Mesendoderm (in vitro differentiated cells): ENCODE measurements around the gene NIPAL4. TPM values are rescaled to one million over a fixed set of nuclear protein-coding genes. Genes with fewer than 3 reads are reported as not detected.
"Not testable (repeated sequence)": the region's sequence is repeated elsewhere in the genome, so short reads cannot be mapped to it uniquely, and the experiment has no call there.

Experiments
- DNase-seq: peaks from one replicate; pipeline ENCODE4 v3.0.0; 2013
- H2AK5ac ChIP-seq: 2 replicates; pipeline ENCODE4 v1.6.1; 2013; ENCODE audit warnings: low read length, inconsistent platforms
- H2BK120ac ChIP-seq: 2 replicates; pipeline ENCODE4 v1.6.1; 2013; ENCODE audit warnings: low read depth, mild to moderate bottlenecking, low read length, moderate library complexity, mixed read lengths
- H2BK15ac ChIP-seq: replicated peaks from 2 replicates; pipeline ENCODE4 v1.6.1; 2013; ENCODE audit warnings: low read depth, mild to moderate bottlenecking, moderate library complexity
- H2BK5ac ChIP-seq: 2 replicates; pipeline ENCODE4 v1.6.1; 2013; ENCODE audit warnings: low read length, inconsistent platforms
- H3K18ac ChIP-seq: 2 replicates; pipeline ENCODE4 v1.6.1; 2013; ENCODE audit warnings: mild to moderate bottlenecking, low read length, mixed read lengths
- H3K23ac ChIP-seq: one replicate; pipeline ENCODE4 v1.6.1; 2013; ENCODE audit warnings: low read length
- H3K27ac ChIP-seq: 2 replicates; pipeline ENCODE4 v1.5.1; 2013; ENCODE audit warnings: low read depth, mild to moderate bottlenecking, inconsistent platforms, low read length, moderate library complexity
- H3K27me3 ChIP-seq: 2 replicates; pipeline ENCODE4 v1.6.1; 2013; ENCODE audit warnings: low read length, control low read depth, mild to moderate bottlenecking, inconsistent platforms; ENCODE audit not compliant: insufficient read depth, poor library complexity
- H3K36me3 ChIP-seq: 2 replicates; pipeline ENCODE4 v1.6.1; 2013; ENCODE audit warnings: low read length, inconsistent platforms; ENCODE audit not compliant: control insufficient read depth, insufficient read depth
- H3K4ac ChIP-seq: one replicate; pipeline ENCODE4 v1.6.1; 2013; ENCODE audit warnings: low read depth, mild to moderate bottlenecking, low read length, moderate library complexity
- H3K4me1 ChIP-seq: 2 replicates; pipeline ENCODE4 v1.6.1; 2013; ENCODE audit warnings: low read depth, low read length, inconsistent platforms; ENCODE audit not compliant: control insufficient read depth
- H3K4me2 ChIP-seq: 2 replicates; pipeline ENCODE4 v1.6.1; 2013; ENCODE audit warnings: low read length
- H3K4me3 ChIP-seq: 2 replicates; pipeline ENCODE4 v1.5.1; 2013; ENCODE audit warnings: mild to moderate bottlenecking, low read length
- H3K56ac ChIP-seq: one replicate; pipeline ENCODE4 v1.6.1; 2013; ENCODE audit warnings: low read length
- H3K79me1 ChIP-seq: 2 replicates; pipeline ENCODE4 v1.6.1; 2013; ENCODE audit warnings: low read length, inconsistent platforms
- H3K79me2 ChIP-seq: 2 replicates; pipeline ENCODE4 v1.6.1; 2013; ENCODE audit warnings: mild to moderate bottlenecking, low read length; ENCODE audit not compliant: control insufficient read depth, insufficient read depth
- H3K9ac ChIP-seq: 2 replicates; pipeline ENCODE4 v1.6.1; 2013; ENCODE audit warnings: low read length, inconsistent platforms
- H4K5ac ChIP-seq: one replicate; pipeline ENCODE4 v1.6.1; 2013; ENCODE audit warnings: low read length
- H4K8ac ChIP-seq: one replicate; pipeline ENCODE4 v1.6.1; 2013; ENCODE audit warnings: low read depth, mild to moderate bottlenecking, control low read depth, low read length, moderate library complexity
- WGBS: extraction: QIAGEN DNeasy Blood & Tissue Kit; methylation state at CpG from one replicate; pipeline ENCODE4 v1.1.7; 2013; ENCODE audit warnings: low lambda C conversion rate, missing lambda C conversion rate; ENCODE audit not compliant: insufficient coverage; ENCODE audit errors: extremely low coverage; 5-methylcytosine and 5-hydroxymethylcytosine counted together
- polyA plus RNA-seq, 2 experiments: library from polyadenylated mRNA; stranded (reverse); fragments of 200-250 nt; gene quantifications; one replicate each; pipeline ENCODE4 v1.2.3, GENCODE V29; 2013

NIPAL4 gene
- 0.77 TPM for polyA plus RNA-seq (2013, experiment 1 of 2)
- 0.84 TPM for polyA plus RNA-seq (2013, experiment 2 of 2)

DNA sequence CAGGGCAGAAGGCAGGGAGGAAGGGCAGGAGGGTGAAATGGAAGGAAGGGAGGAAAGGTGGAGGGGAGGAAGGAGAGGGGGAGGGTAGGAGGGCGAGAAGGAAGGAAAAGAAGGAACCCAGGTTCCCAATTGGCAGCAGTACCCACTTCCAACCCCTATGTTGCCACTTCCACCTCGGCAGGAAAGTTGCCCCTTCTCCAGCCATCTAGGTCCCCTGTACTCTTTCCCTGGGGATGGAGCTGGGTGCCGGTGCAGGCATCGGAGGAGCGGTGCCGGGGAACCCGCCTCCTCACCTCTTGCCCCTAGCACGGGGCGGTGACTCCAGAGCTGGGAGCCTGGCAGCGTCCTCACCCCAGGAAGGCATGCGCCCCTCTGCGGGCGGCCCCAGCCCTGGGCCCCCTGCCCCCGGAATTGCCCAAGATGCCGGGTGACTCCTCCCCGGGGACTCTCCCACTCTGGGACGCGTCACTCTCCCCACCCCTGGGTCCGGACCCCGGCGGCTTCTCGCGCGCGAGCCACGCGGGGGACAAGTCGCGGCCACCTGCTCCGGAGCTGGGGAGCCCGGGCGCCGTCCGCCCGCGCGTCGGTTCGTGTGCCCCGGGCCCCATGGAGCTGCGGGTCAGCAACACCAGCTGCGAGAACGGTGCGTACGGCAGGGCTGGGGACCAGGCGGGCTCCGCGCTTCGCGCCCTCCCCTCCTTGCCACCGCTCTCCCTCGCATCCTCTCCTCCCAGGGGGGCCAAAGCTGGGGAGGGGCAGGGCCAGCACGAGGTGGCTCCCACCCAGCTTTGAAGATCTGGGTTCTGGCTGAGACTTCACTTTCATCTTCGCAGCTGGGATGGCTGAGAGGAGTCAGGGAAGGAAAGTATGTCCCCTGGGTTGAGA, at the start of gene NIPAL4:
NIPAL4 (plus strand) TSS at position 499 of the 885 bp plus-strand sequence; CDS start at position 607, 108 bp downstream.
- H2AK5ac ChIP-seq = no peak within 1 kb of the TSS
- H3K79me2 ChIP-seq = no peaks in the 10 kb centered on the region
- peak within 1 kb of the TSS; percentile 33 for H3K18ac ChIP-seq
- H3K4me3 ChIP-seq = peak within 1 kb of the TSS; percentile 54
- H3K27ac ChIP-seq = no peak within 1 kb of the TSS
- no peak within 1 kb of the TSS for H2BK120ac ChIP-seq
- DNase-seq = peak; percentile 57
- H2BK5ac ChIP-seq = no peak within 1 kb of the TSS
- H3K4me2 ChIP-seq = peak within 1 kb of the TSS; percentile 75
- H3K9ac ChIP-seq = peak within 1 kb of the TSS; percentile 51
- H3K4me1 ChIP-seq = peaks cover 10% of the 10 kb centered on the region
- peaks cover 2% of the 10 kb centered on the region for H3K27me3 ChIP-seq
- H3K56ac ChIP-seq = peak within 1 kb of the TSS; percentile 67
- no peak within 1 kb of the TSS for H3K4ac ChIP-seq
- H3K79me1 ChIP-seq = no peaks in the 10 kb centered on the region
- H3K23ac ChIP-seq = peak within 1 kb of the TSS; percentile 69
- H4K5ac ChIP-seq = no peak within 1 kb of the TSS
- no peak within 1 kb of the TSS for H2BK15ac ChIP-seq
- WGBS = no CpG with 5 or more reads among the region's 54 CpGs
- H4K8ac ChIP-seq = no peak within 1 kb of the TSS
- H3K36me3 ChIP-seq = no peaks in the 10 kb centered on the region

DNA sequence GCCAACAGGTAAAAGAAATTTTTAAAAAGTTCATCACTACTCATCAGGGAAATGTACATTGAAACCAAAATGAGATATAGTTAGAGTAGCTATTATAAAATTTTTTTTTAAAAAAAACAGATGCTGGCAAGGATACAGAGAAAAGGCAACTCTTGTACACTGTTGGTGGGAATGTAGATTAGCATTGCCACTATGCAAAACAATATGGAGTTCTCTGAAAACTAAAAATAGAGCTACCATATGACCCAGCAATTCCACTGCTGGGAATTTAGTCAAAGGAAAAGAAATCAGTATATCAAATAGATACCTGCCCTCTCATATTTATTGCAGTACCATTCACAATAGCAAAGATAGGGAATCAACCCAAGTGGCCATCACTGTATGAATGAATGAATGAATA, 44.2 kb upstream of the NIPAL4 start:
- Histone ChIP-seq H2AK5ac (no peak overlapping the region), H3K9ac (no peak overlapping the region), H4K8ac (no peak overlapping the region), H3K23ac (no peak overlapping the region), H3K4me3 (no peak overlapping the region), H3K27me3 (no peaks in the 10 kb centered on the region), H4K5ac (no peak overlapping the region), H3K4ac (no peak overlapping the region), H3K18ac (no peak overlapping the region), H3K56ac (no peak overlapping the region), H3K4me1 (no peaks in the 10 kb centered on the region), H2BK120ac (no peak overlapping the region), H2BK5ac (no peak overlapping the region), H3K36me3 (no peaks in the 10 kb centered on the region), H3K27ac (no peak overlapping the region), H3K4me2 (no peak overlapping the region), H3K79me2 (no peaks in the 10 kb centered on the region), H3K79me1 (no peaks in the 10 kb centered on the region), H2BK15ac (no peak overlapping the region)
- DNase-seq = no peak

DNA sequence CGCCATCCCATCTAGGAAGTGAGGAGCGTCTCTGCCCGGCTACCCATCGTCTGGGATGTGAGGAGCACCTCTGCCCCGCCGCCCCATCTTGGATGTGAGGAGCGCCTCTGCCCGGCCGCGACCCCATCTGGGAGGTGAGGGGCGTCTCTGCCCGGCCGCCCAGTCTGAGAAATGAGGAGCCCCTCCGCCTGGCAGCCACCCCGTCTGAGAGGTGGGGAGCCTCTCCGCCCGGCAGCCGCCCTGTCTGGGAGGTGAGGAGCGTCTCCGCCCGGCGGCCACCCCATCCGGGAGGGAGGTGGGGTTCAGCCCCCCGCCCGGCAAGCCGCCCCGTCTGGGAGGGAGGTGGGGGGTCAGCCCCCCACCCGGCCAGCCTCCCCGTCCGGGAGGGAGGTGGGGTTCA, 40.5 kb upstream of the NIPAL4 start:
- not testable (repeated sequence) for H3K4me2 ChIP-seq, H3K79me2 ChIP-seq, H3K27me3 ChIP-seq, H3K9ac ChIP-seq, H3K27ac ChIP-seq, H3K4me3 ChIP-seq, H2BK5ac ChIP-seq, H2AK5ac ChIP-seq, H3K4me1 ChIP-seq, H3K36me3 ChIP-seq, H2BK15ac ChIP-seq, H4K5ac ChIP-seq, H4K8ac ChIP-seq, DNase-seq, H3K4ac ChIP-seq, H3K56ac ChIP-seq, H3K18ac ChIP-seq, H2BK120ac ChIP-seq, H3K23ac ChIP-seq, H3K79me1 ChIP-seq
- WGBS = no CpG with 5 or more reads among the region's 30 CpGs

DNA sequence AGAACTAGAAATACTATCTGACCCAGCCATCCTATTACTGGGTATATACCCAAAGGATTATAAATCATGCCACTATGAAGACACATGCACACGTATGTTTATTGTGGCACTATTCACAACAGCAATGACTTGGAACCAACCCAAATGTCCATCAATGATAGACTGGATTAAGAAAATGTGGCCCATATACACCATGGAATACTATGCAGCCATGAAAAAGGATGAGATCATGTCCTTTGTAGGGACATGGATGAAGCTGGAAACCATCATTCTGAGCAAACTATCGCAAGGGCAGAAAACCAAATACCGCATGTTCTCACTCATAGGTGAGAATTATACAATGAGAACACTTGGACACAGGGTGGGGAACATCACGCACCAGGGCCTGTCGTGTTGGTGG, 30.1 kb upstream of the NIPAL4 start:
- DNase-seq, H2BK15ac ChIP-seq, H3K4ac ChIP-seq, H3K36me3 ChIP-seq, H4K8ac ChIP-seq, H3K18ac ChIP-seq, H3K4me2 ChIP-seq, H3K23ac ChIP-seq, H4K5ac ChIP-seq, H3K4me1 ChIP-seq, H3K9ac ChIP-seq, H3K27me3 ChIP-seq, H3K79me2 ChIP-seq, H3K79me1 ChIP-seq, H2BK120ac ChIP-seq, H3K4me3 ChIP-seq, H3K27ac ChIP-seq, H3K56ac ChIP-seq, H2BK5ac ChIP-seq, H2AK5ac ChIP-seq: not testable (repeated sequence)
- WGBS = no CpG with 5 or more reads among the region's 5 CpGs

DNA sequence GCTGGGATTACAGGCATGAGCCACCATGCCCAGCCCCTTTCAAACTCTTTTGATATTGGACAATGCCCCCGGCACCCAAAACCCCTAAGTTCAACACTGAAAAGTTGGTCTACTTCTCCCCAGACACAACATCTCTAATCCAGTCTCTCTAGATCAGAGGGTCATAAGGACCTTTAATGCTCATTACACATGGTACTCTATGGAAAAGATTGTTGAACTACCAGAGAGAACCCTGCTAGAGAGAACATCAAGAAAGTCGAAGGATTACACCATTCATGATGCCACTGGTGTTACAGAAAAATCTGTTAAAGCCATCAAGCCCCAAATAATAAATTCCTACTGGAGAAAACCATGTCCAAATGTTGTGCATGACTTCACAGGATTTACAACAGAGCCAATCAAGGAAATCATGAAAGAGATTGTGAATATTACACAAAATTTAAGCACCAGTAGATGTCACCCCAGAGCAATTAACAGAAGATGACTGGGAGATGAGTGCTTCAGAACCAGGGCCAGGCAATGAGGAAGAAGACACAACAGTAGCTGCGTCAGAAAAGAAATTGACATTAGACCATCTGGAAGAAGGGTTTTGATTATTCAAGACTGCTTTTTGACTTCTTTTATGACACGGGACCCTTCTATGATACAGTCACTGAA, 28.3 kb upstream of the NIPAL4 start:
- H3K23ac ChIP-seq = no peak overlapping the region
- H3K4me2 ChIP-seq = no peak overlapping the region
- WGBS = no CpG with 5 or more reads among the region's 4 CpGs
- DNase-seq = peak; percentile 67
- H3K4me1 ChIP-seq = no peaks in the 10 kb centered on the region
- no peaks in the 10 kb centered on the region for H3K27me3 ChIP-seq
- H3K56ac ChIP-seq = no peak overlapping the region
- H3K18ac ChIP-seq = no peak overlapping the region
- H3K36me3 ChIP-seq = no peaks in the 10 kb centered on the region
- no peak overlapping the region for H2BK5ac ChIP-seq
- no peak overlapping the region for H3K4me3 ChIP-seq
- no peak overlapping the region for H3K27ac ChIP-seq
- no peak overlapping the region for H2BK120ac ChIP-seq
- H2BK15ac ChIP-seq = no peak overlapping the region
- H2AK5ac ChIP-seq = no peak overlapping the region
- H3K9ac ChIP-seq = no peak overlapping the region
- H4K8ac ChIP-seq = no peak overlapping the region
- no peaks in the 10 kb centered on the region for H3K79me1 ChIP-seq
- no peak overlapping the region for H4K5ac ChIP-seq
- H3K4ac ChIP-seq = no peak overlapping the region
- no peaks in the 10 kb centered on the region for H3K79me2 ChIP-seq
